ENCODE results near the gene SDF2. TPM values are rescaled to one million over a fixed set of nuclear protein-coding genes. Genes with fewer than 3 reads are reported as not detected.

SDF2 gene
- total and polyA plus RNA-seq, 9 of the 15 experiments (the other 6 are each of a cell fraction or from before 2014, with no cell fraction given), result 41.2 to 132 (median 65.6) TPM

DNA sequence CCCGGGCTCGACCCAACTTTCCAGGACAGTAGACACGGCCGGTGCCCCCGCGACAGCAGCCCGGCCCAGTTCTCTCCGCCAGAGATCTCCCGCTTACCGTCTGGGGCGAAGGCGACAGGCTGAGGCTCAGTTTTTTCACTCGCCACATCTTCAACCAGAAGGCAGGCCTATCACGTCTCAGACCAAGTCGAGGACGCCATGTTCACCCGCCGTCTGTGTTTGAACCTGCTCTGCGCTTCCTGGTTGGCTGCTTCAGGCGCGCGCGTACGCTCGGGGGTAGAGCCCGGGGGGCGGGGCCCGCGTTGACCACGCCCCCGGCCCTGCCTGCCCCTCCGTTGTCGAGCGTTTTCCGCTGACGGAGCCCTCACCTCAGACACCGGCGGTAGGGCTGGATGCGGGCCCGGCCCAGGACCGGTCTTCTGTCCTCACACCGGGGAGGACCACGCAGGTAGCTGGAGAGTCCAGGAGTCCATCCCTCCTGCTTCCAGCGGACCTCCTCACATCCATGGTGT, 62.9 kb downstream of the SDF2 start, which contains the start of gene SPAG5 (continued):
- TF ChIP-seq STAT6 (CRISPR knock-in tag; IDR thresholded peaks at IDR 0.05), result no peak; the same call in 1 of the 2 replicates
- TF ChIP-seq ZNF140 (CRISPR knock-in tag; IDR thresholded peaks at IDR 0.05), result no peak
- TF ChIP-seq SMC3 (conservative IDR thresholded peaks at IDR 0.05; ENCODE audit: insufficient read depth, low read depth, low read length), result no peak
- TF ChIP-seq POU5F1 (IDR thresholded peaks at IDR 0.05; ENCODE audit: borderline replicate concordance, low read depth, low read length, partially characterized antibody), result no peak
- no peak for TF ChIP-seq FUS (optimal IDR thresholded peaks at IDR 0.05; ENCODE audit: low read depth, low read length)
- TF ChIP-seq HDAC6 (IDR thresholded peaks at IDR 0.05; ENCODE audit: low read depth, low read length), result no peak
- TF ChIP-seq HMG20B (CRISPR knock-in tag; IDR thresholded peaks at IDR 0.05), result no peak
- no peak for TF ChIP-seq PYGO2 (tag; IDR thresholded peaks at IDR 0.05)
- no peak for TF ChIP-seq DNMT1 (IDR thresholded peaks at IDR 0.05)
- TF ChIP-seq HNRNPLL (IDR thresholded peaks at IDR 0.05; ENCODE audit: low read depth, low read length, poor library complexity, severe bottlenecking), result peak; percentile 82
- no peak for TF ChIP-seq ZNF668 (CRISPR knock-in tag; IDR thresholded peaks at IDR 0.05)
- TF ChIP-seq CCAR2 (IDR thresholded peaks at IDR 0.05; ENCODE audit: low read depth, low read length), result no peak
- TF ChIP-seq, protein P1, sequence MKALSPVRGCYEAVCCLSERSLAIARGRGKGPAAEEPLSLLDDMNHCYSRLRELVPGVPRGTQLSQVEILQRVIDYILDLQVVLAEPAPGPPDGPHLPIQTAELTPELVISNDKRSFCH (CRISPR knock-in tag; IDR thresholded peaks at IDR 0.05), result no peak
- TF ChIP-seq, protein P1 (tag; IDR thresholded peaks at IDR 0.05), result no peak
- no peak for TF ChIP-seq PTRF (tag; IDR thresholded peaks at IDR 0.05)
- TF ChIP-seq, protein P2, sequence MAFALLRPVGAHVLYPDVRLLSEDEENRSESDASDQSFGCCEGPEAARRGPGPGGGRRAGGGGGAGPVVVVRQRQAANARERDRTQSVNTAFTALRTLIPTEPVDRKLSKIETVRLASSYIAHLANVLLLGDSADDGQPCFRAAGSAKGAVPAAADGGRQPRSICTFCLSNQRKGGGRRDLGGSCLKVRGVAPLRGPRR (CRISPR knock-in tag; IDR thresholded peaks at IDR 0.05), result no peak
- TF ChIP-seq ZBTB8A (IDR thresholded peaks at IDR 0.05; ENCODE audit: partially characterized antibody), result no peak
- no peak for TF ChIP-seq ZNF76 (CRISPR knock-in tag; IDR thresholded peaks at IDR 0.05; ENCODE audit: borderline replicate concordance)
- TF ChIP-seq, protein P3, sequence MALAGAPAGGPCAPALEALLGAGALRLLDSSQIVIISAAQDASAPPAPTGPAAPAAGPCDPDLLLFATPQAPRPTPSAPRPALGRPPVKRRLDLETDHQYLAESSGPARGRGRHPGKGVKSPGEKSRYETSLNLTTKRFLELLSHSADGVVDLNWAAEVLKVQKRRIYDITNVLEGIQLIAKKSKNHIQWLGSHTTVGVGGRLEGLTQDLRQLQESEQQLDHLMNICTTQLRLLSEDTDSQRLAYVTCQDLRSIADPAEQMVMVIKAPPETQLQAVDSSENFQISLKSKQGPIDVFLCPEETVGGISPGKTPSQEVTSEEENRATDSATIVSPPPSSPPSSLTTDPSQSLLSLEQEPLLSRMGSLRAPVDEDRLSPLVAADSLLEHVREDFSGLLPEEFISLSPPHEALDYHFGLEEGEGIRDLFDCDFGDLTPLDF (CRISPR knock-in tag; IDR thresholded peaks at IDR 0.05), result peak; percentile 98
- TF ChIP-seq MYC (IDR thresholded peaks at IDR 0.05; ENCODE audit: low read depth, low read length), result peak; percentile 79
- no peak for TF ChIP-seq MYC (CRISPR knock-in tag; IDR thresholded peaks at IDR 0.05; ENCODE audit: borderline replicate concordance, low read depth)
- TF ChIP-seq HNRNPUL1 (IDR thresholded peaks at IDR 0.05; ENCODE audit: low read length), result no peak
- TF ChIP-seq ZZZ3 (IDR thresholded peaks at IDR 0.05), result no peak
- TF ChIP-seq LEF1 (IDR thresholded peaks at IDR 0.05), result 0 out of 2 replicates have a peak, but pooled peaks have one; percentile 12
